HCT116 (cell line): ENCODE results near the gene TBC1D8. TPM values are rescaled to one million over a fixed set of nuclear protein-coding genes. Genes with fewer than 3 reads are reported as not detected.
A peak's percentile ranks its signal among the peaks of the same experiment; 100 is the strongest.

Experiments
- ATAC-seq: fragments of 200-7000 bp; cut with Tn5 transposase; 2 replicates; pipeline ENCODE4 v1.9.1; 2020; ENCODE audit warnings: mild to moderate bottlenecking, moderate library complexity
- BruUV-seq: library from RNA; stranded (reverse); fragments of 400-500 nt; replicated peaks from 2 replicates; lab custom pipeline; 2021; lab: Mats Ljungman, UMichigan
- CTCF ChIA-PET: fragments of 300-600 bp; sonication (Branson Sonifier 250); formaldehyde crosslinking; loops from one replicate; lab custom pipeline; 2021; ENCODE audit warnings: antibody characterized with exemption; lab: Charles Lee
- POLR2A ChIA-PET: fragments of 300-600, 350-600 bp; sonication (Branson Sonifier 250); formaldehyde crosslinking; loops from one replicate; lab custom pipeline; 2021; ENCODE audit warnings: antibody characterized with exemption; lab: Charles Lee
- RAD21 ChIA-PET, 2 experiments: fragments of 300-600 bp; sonication (Branson Sonifier 250); formaldehyde crosslinking; loops; one replicate each; lab custom pipeline; 2023; ENCODE audit warnings: low total read pairs in 2 of 2; ENCODE audit not compliant: uncharacterized antibody in 2 of 2, unreplicated experiment in 2 of 2, low non-redundant PET in 1 of 2; lab: Charles Lee
- DNase-seq: peaks from one replicate; pipeline ENCODE4 v3.0.0-alpha.2; 2010; ENCODE audit warnings: low read depth, low spot score
- H2AFZ ChIP-seq: fragments of 200-600 bp; shearing (Covaris generic), sonication (generic); 2 replicates; pipeline ENCODE4 v1.6.1; 2017; ENCODE audit warnings: low read depth, mixed run types, mixed read lengths, antibody characterized with exemption, low read length; ENCODE audit not compliant: poor library complexity, severe bottlenecking
- H3K27ac ChIP-seq: 2 replicates; pipeline ENCODE4 v1.5.1; 2012; ENCODE audit warnings: low read depth, low read length
- H3K27me3 ChIP-seq: fragments of 200-600 bp; sonication (generic); 2 replicates; pipeline ENCODE4 v1.6.1; 2016; ENCODE audit warnings: mixed run types, low read length, mixed read lengths; ENCODE audit not compliant: insufficient read depth
- H3K36me3 ChIP-seq, 2 experiments: fragments of 200-500 bp in 1 of 2; fragments of 200-600 bp in 1 of 2; sonication (Bioruptor generic) in 1 of 2; sonication (generic) in 1 of 2; 2 replicates each; pipeline versions ENCODE4 v1.5.1 to v1.6.1; 2014 to 2016; ENCODE audit warnings: low read length in 2 of 2, inconsistent platforms in 1 of 2, mixed read lengths in 1 of 2, mixed run types in 1 of 2; ENCODE audit not compliant: insufficient read depth in 2 of 2, control insufficient read depth in 1 of 2
- H3K4me1 ChIP-seq, 2 experiments: fragments of 200-600 bp in 1 of 2; sonication (generic) in 1 of 2; 2 replicates each; pipeline versions ENCODE4 v1.5.1 to v1.6.1; 2012 to 2017; ENCODE audit warnings: low read length in 2 of 2, inconsistent platforms in 1 of 2, mild to moderate bottlenecking in 1 of 2, mixed read lengths in 1 of 2, mixed run types in 1 of 2, moderate library complexity in 1 of 2; ENCODE audit not compliant: insufficient read depth in 2 of 2, control insufficient read depth in 1 of 2
- H3K4me2 ChIP-seq: fragments of 200-600 bp; sonication (generic); 2 replicates; pipeline ENCODE4 v1.6.1; 2017; ENCODE audit warnings: mixed run types, low read length, mixed read lengths
- H3K4me3 ChIP-seq, 2 experiments: fragments of 200-600 bp in 1 of 2; sonication (generic) in 1 of 2; replicated peaks in 1 of 2; 2 replicates each; pipeline ENCODE4 v1.5.1; 2011 to 2016; ENCODE audit warnings: low read length in 2 of 2, control low read depth in 1 of 2, low read depth in 1 of 2, mild to moderate bottlenecking in 1 of 2, mixed read lengths in 1 of 2, mixed run types in 1 of 2
- H3K79me2 ChIP-seq: fragments of 200-600 bp; sonication (generic); 2 replicates; pipeline ENCODE4 v1.6.1; 2017; ENCODE audit warnings: mild to moderate bottlenecking, mixed run types, low read length, moderate library complexity, mixed read lengths; ENCODE audit not compliant: insufficient read depth
- H3K9ac ChIP-seq: fragments of 200-600 bp; sonication (generic); 2 replicates; pipeline ENCODE4 v1.6.1; 2016; ENCODE audit warnings: low read length, mixed read lengths
- H3K9me2 ChIP-seq: fragments of 200-600 bp; sonication (generic), shearing (Covaris generic); 2 replicates; pipeline ENCODE4 v1.6.1; 2017; ENCODE audit warnings: mixed run types, mild to moderate bottlenecking, moderate library complexity; ENCODE audit not compliant: insufficient read depth
- H3K9me3 ChIP-seq, 2 experiments: fragments of 200-500 bp in 1 of 2; fragments of 200-600 bp in 1 of 2; sonication (Bioruptor generic) in 1 of 2; sonication (generic) in 1 of 2; 2 replicates each; pipeline ENCODE4 v1.6.1; 2014 to 2017; ENCODE audit warnings: low read length in 2 of 2, mixed read lengths in 2 of 2, inconsistent platforms in 1 of 2, low read depth in 1 of 2, mild to moderate bottlenecking in 1 of 2, mixed run types in 1 of 2, moderate library complexity in 1 of 2; ENCODE audit not compliant: control insufficient read depth in 1 of 2, insufficient read depth in 1 of 2
- H4K20me1 ChIP-seq: fragments of 200-600 bp; sonication (generic), shearing (Covaris generic); 2 replicates; pipeline ENCODE4 v1.6.1; 2017; ENCODE audit warnings: mixed run types, mild to moderate bottlenecking, moderate library complexity; ENCODE audit not compliant: insufficient read depth
- EGR1 ChIP-seq: IDR thresholded peaks from 2 replicates; pipeline ENCODE4 v1.6.1; 2012; ENCODE audit warnings: low read depth
- RAD21 ChIP-seq: IDR thresholded peaks from 2 replicates; pipeline ENCODE4 v1.6.1; 2012; ENCODE audit warnings: low read depth, mild to moderate bottlenecking
- TCF7L2 ChIP-seq: IDR thresholded peaks from 2 replicates; pipeline ENCODE4 v1.7.0; 2011; ENCODE audit warnings: borderline replicate concordance, inconsistent platforms; ENCODE audit not compliant: insufficient read depth, insufficient read length; ENCODE audit errors: extremely low read depth
- YY1 ChIP-seq: IDR thresholded peaks from 2 replicates; pipeline ENCODE4 v1.6.1; 2011; ENCODE audit warnings: low read length, low read depth, moderate library complexity, mild to moderate bottlenecking; ENCODE audit not compliant: insufficient replicate concordance; ENCODE audit errors: extremely low read depth
- ZNF274 ChIP-seq: fragments of 200-500 bp; sonication (Bioruptor generic); IDR thresholded peaks from 2 replicates; pipeline ENCODE4 v1.6.1; 2014; ENCODE audit warnings: mild to moderate bottlenecking, low read depth, low read length, inconsistent platforms
- intact Hi-C: fragments of 100-400 bp; cut with micrococcal nuclease; formaldehyde crosslinking; loops from 2 replicates; pipeline ENCODE4 v1.10.0; 2022
- total RNA-seq: library from RNA; stranded (reverse); gene quantifications from one replicate; pipeline ENCODE4 v1.2.1, GENCODE V29; 2021; ENCODE audit not compliant: unreplicated experiment
- TF ChIP-seq, protein P1 (sequence below), 3 experiments: fragments of 200-600 bp in 1 of 3; sonication (generic) in 1 of 3; IDR thresholded peaks in 2 of 3; conservative IDR thresholded peaks in 1 of 3; 2 replicates each; pipeline ENCODE4 v1.5.1; 2012 to 2017; ENCODE audit warnings: low read depth in 2 of 3, low read length in 2 of 3, antibody characterized with exemption in 1 of 3, borderline replicate concordance in 1 of 3, control low read depth in 1 of 3, mild to moderate bottlenecking in 1 of 3, mixed read lengths in 1 of 3, mixed run types in 1 of 3, moderate library complexity in 1 of 3; ENCODE audit not compliant: insufficient read depth in 1 of 3

TBC1D8 gene
- total RNA-seq, 1 experiment from 2014 or later: 44.0 TPM

DNA sequence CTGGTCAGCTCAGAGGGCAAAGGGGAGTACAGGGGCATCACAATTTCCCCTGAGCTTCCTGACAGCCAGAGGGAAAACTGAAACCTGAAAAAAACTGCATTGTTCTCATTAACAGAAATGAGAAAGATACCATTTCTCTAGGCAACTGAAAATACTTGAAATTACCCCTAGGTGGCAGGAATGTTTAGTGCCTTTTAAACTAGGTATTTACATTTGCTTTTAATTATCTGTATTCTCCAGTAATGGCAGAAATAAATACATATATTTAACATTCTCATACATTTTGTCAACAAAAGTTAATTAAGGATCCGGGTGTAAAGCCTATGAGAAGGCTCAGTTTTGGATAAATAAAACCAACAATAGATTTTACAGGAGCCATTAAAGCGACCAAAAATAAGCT lies 114.6 kb downstream of the TBC1D8 start:
- RAD21 ChIA-PET: interaction anchor here (0.6 to 1.2 kb wide), 2 partner anchors 117 to 169 kb away, joined by 3 to 5 read pairs; no protein-coding TSS in a partner anchor
- Histone ChIP-seq H3K9me3 (no peaks in the 10 kb centered on the region), H3K9ac (no peak overlapping the region), H3K27me3 (no peaks in the 10 kb centered on the region), H3K9me2 (no peaks in the 10 kb centered on the region), H3K27ac (no peak overlapping the region), H3K4me2 (no peak overlapping the region), H3K79me2 (no peaks in the 10 kb centered on the region), H2AFZ (no peak overlapping the region), H4K20me1 (no peaks in the 10 kb centered on the region), H3K36me3 (peaks cover 24 to 36% of the 10 kb centered on the region in 2 experiments), H3K4me1 (no peaks in the 10 kb centered on the region), H3K4me3 (no peak overlapping the region)
- ATAC-seq: peak; percentile 43; the same call in 1 of the 2 replicates
- CTCF ChIA-PET: interaction anchor here (0.7 to 3.1 kb wide), 12 partner anchors 9 to 306 kb away, joined by 3 to 33 read pairs (median 4); partner anchors contain the start of gene TBC1D8
- POLR2A ChIA-PET: interaction anchor here (0.8 to 1.0 kb wide), 2 partner anchors 114 to 169 kb away, joined by 3 to 4 read pairs; partner anchors contain the start of gene TBC1D8
- no peak for DNase-seq
- TF ChIP-seq RAD21 (peak; percentile 78), TCF7L2 (no peak), ZNF274 (no peak), EGR1 (no peak), YY1 (no peak)
- TF ChIP-seq, protein P1, sequence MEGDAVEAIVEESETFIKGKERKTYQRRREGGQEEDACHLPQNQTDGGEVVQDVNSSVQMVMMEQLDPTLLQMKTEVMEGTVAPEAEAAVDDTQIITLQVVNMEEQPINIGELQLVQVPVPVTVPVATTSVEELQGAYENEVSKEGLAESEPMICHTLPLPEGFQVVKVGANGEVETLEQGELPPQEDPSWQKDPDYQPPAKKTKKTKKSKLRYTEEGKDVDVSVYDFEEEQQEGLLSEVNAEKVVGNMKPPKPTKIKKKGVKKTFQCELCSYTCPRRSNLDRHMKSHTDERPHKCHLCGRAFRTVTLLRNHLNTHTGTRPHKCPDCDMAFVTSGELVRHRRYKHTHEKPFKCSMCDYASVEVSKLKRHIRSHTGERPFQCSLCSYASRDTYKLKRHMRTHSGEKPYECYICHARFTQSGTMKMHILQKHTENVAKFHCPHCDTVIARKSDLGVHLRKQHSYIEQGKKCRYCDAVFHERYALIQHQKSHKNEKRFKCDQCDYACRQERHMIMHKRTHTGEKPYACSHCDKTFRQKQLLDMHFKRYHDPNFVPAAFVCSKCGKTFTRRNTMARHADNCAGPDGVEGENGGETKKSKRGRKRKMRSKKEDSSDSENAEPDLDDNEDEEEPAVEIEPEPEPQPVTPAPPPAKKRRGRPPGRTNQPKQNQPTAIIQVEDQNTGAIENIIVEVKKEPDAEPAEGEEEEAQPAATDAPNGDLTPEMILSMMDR (IDR thresholded peaks at IDR 0.05 in 2 of 3, conservative IDR thresholded peaks at IDR 0.05 in 1 of 3; ENCODE audit: borderline replicate concordance in 1 of 3, insufficient read depth in 1 of 3, low read depth in 2 of 3, low read length in 2 of 3): peak; percentile 36 to 63 (median 58); a peak in 5 of 6 replicates
- intact Hi-C loops: loop anchor here (1.0 to 5.0 kb wide), 2 partner anchors 116 to 171 kb away; no protein-coding TSS in a partner anchor
- no TSS peak for BruUV-seq
